ENCODE measurements around the gene GIT2. TPM values are rescaled to one million over a fixed set of nuclear protein-coding genes. Genes with fewer than 3 reads are reported as not detected.

Gene GIT2
- total and polyA plus RNA-seq, 10 of the 15 experiments (the other 5 are each of a cell fraction or from before 2014, with no cell fraction given), result 9.1 to 49.9 (median 43.9) TPM

GRCh38 chr12:109910254-109910968 is 85.8 kb downstream of the GIT2 start (continued):
- TF ChIP-seq CUX1 (IDR thresholded peaks at IDR 0.05; ENCODE audit: insufficient replicate concordance, low read depth, low read length) (no peak), ZNF274 (IDR thresholded peaks at IDR 0.05; ENCODE audit: insufficient read depth, insufficient read length) (no peak), BMI1 (IDR thresholded peaks at IDR 0.05; ENCODE audit: borderline replicate concordance) (no peak)

- ChIA-PET SMC1A (ENCODE audit: uncharacterized antibody, unreplicated experiment) (interaction anchor here (0.6 kb wide), 1 partner anchor 741 kb away, joined by 3 read pairs; no protein-coding TSS in a partner anchor), RAD21 (ENCODE audit: unreplicated experiment) (no interaction called here), POLR2A (no interaction called here), CTCF (no interaction called here)
- no peak for DNase-seq (ENCODE audit: low read depth, low spot score)
- Histone ChIP-seq H3K4me2 (ENCODE audit: control insufficient read depth, insufficient read depth) (no peak overlapping the region), H3K4me1 (ENCODE audit: control insufficient read depth, insufficient read depth, low read length) (no peaks in the 10 kb centered on the region), H2AFZ (ENCODE audit: control insufficient read depth, low read depth, low read length) (no peak overlapping the region), H3K27ac (ENCODE audit: control insufficient read depth, insufficient read depth) (no peak overlapping the region), H3K79me2 (ENCODE audit: control insufficient read depth, insufficient read depth, low read length) (peaks cover 17% of the 10 kb centered on the region), H3K9ac (ENCODE audit: control insufficient read depth, insufficient read depth, low read length) (no peak overlapping the region), H4K20me1 (ENCODE audit: control insufficient read depth, insufficient read depth) (no peaks in the 10 kb centered on the region), H3K36me3 (ENCODE audit: control insufficient read depth in 2 of 2, insufficient read depth in 2 of 2, low read length in 1 of 2) (peaks cover 25 to 30% of the 10 kb centered on the region in 2 experiments), H3K9me3 (replicated peaks; ENCODE audit: control insufficient read depth, insufficient read depth, low read length) (no peaks in the 10 kb centered on the region), H3K27me3 (replicated peaks in 1 of 2; ENCODE audit: control insufficient read depth in 2 of 2, insufficient read depth in 2 of 2, low read length in 1 of 2) (no peaks in the 10 kb centered on the region), H3K4me3 (no peak overlapping the region)
- intact Hi-C loops (cut with micrococcal nuclease; ENCODE audit: unreplicated experiment) (no loop called here), in situ Hi-C loops (cut with MboI) (no loop called here)
- no peak for TF ChIP-seq PML (IDR thresholded peaks at IDR 0.05; ENCODE audit: low read length)
- TF ChIP-seq TCF7 (IDR thresholded peaks at IDR 0.05; ENCODE audit: borderline replicate concordance), result no peak
- no peak for FAIRE-seq
- ATAC-seq, result no peak
- WGBS (ENCODE audit: insufficient coverage, insufficient replicate concordance, low lambda C conversion rate, missing lambda C conversion rate), result 96% methylated on average over 10 of the region's 10 CpGs
- no TSS peak for BruUV-seq (replicated peaks)
These were observed 90.9 kb downstream of the GIT2 start for GRCh38 chr12:109905301-109905700.
